LNCAP (cell line): Measurements from ENCODE around the gene DGCR8.

Experiments used
- TF ChIP-seq, protein P1 (sequence below): fragments of 450-650 bp; IDR thresholded peaks from 2 replicates; pipeline ENCODE4 v1.5.1; 2017; ENCODE audit warnings: mild to moderate bottlenecking

Gene DGCR8

GRCh38 chr22:20126284-20127029 is 46.4 kb downstream of the DGCR8 start:
- TF ChIP-seq, protein P1, sequence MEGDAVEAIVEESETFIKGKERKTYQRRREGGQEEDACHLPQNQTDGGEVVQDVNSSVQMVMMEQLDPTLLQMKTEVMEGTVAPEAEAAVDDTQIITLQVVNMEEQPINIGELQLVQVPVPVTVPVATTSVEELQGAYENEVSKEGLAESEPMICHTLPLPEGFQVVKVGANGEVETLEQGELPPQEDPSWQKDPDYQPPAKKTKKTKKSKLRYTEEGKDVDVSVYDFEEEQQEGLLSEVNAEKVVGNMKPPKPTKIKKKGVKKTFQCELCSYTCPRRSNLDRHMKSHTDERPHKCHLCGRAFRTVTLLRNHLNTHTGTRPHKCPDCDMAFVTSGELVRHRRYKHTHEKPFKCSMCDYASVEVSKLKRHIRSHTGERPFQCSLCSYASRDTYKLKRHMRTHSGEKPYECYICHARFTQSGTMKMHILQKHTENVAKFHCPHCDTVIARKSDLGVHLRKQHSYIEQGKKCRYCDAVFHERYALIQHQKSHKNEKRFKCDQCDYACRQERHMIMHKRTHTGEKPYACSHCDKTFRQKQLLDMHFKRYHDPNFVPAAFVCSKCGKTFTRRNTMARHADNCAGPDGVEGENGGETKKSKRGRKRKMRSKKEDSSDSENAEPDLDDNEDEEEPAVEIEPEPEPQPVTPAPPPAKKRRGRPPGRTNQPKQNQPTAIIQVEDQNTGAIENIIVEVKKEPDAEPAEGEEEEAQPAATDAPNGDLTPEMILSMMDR: no peak

DNA sequence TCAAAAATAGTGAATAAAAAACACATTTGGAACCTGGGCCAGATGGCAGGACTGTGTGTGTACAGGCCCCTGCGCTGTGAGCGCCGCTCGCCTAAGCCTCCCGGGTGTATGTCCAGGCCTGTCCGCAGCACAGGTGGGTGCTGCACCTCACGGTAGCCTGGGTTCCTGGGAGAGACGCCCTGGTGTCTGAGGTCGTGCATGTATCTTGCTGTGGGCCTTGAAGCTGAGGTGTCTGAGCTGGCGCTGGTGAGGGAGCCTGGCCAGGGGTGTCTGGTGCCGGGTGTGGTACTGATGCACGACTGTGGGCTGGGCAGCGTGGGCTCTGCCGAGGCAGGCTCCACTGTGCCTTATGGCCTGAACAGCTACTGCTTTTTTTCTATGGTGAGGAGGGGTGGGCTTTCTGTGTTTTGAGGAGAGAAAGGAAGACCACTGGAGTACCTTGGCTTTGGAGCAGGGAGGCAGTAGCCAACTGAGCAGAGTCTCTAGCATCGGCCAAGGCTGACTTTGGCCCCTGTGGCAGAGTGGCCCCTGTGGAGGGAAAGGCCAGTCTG is 47.4 kb downstream of the DGCR8 start:
- TF ChIP-seq, protein P1: no peak

DNA sequence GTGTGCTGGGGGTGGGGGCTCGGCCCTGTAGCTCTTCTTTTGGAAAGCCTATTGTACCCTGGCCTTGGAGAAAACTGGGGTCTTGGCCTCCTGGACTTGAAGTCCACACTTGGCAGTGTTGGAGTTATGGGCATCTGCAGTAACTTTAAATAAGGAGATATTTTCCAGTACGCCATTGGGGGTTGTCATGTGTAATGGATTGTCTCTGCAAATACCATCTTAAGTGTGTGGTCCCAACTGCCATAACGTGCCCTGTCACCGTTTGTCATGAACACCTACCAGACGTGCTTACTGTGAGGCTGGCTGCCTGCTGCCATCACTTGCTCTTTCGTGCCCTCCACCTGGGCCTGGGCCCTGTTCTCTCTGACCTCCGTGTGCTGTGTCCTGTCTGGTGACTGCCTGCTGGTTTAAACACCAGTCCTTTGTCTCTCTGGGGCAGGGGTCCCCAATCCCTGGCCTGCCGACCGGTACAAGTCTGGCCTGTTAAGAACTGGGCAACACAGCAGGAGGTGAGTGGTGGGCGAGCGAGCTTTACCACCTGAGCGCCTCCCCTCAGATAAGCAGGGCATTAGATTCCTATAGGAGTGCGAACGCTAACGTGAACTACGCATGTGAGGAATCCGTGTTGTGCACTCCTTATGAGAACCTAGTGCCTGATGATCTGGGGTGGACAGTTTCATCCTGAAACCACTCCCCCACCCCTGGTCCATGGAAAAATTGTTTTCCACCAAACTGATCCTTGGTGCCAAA is 48.0 kb downstream of the DGCR8 start:
- TF ChIP-seq, protein P1: no peak

DNA sequence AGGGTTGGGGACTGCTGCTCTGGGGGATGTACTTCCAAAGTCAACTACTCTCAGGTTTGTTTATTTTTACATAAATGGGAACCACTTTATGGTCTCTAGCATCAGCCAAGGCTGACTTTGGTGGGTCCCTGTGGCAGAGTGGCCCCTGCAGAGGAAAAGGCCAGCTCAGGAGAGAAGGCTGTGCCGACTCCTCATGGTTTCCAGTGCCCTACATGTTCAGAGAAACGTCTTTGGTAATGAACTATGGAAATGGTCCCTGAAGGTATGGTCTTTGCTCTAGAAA is 48.5 kb downstream of the DGCR8 start:
- TF ChIP-seq, protein P1: no peak

DNA sequence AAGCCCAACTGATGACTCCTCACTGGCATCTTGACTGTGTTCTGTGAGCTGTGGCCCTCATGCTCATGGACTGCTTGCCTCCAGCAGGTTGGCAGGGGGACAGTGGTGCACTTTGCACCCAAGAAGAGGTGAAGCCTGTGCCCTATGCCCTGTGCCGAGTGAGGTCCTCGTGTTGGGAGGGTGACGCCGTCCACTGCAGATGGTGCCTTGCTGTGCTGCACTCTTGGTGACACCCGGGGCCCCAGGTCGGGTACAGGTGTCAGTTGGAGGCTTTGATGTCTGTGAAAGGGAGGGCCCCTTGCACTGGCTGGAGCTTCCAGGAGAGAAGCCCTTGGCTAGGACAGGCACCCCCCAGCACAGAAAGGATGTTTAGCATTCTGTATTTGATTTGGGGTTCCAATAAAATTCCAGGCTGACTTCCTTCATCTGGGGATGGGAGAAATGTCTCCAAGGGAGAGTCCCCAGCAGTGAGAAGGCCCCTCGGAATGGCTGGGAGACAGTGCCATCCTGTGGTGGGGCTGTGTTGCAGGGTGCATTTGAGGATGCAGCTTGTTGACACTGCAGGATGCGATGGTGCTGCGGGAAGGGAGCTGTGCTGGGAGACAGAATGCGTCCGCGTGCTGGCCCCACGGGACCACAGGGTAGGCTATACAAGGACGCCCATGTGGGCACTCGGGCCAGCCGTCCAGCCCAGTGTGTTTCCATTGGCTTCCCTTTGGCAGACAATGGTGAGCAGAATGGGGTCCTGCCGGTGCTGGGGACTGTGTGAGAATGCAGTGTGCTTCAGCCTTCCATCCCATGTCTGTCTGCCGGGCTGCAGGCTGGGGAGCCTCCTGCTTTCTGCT is 49.1 kb downstream of the DGCR8 start:
- TF ChIP-seq, protein P1: 0 out of 2 replicates have a peak, but pooled peaks have one; percentile 25

DNA sequence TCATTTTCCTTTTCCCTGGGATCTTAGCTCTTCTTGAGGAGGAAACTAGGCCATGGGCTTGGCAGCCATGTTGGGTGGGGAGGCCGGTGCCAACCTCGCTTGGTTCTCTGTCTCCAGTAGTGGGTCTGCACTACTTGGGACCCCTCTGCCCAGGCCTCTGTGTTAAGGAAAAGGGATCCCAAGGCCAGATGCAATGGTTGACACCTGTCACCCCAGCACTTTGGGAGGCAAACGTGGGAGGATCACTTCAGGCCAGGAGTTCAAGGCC is 49.6 kb downstream of the DGCR8 start:
- TF ChIP-seq, protein P1: no peak

DNA sequence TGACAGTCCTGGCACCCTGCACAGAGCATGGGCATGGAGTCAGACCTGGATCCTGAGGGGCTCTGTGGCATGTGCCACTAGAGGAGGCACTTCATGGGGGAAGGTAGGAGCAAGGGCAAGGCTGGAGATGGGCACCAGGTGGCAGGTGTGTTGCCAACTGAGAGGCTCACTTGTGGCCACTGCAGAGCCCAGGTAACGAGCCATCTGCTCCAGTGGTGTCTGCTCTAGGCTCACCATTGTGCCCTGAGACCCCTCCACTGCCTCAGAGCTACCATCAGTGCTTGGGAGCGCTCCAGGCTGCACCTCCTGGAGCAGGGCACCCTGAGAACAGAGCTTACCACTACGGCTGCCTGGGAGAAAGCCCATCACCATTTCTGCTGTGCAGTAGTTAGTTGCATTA is 50.3 kb downstream of the DGCR8 start:
- TF ChIP-seq, protein P1: peak; percentile 32; the same call in 1 of the 2 replicates
